ENCODE data around the gene GNAS. TPM values are rescaled to one million over a fixed set of nuclear protein-coding genes. Genes with fewer than 3 reads are reported as not detected.
A peak's percentile ranks its signal among the peaks of the same experiment; 100 is the strongest.

Gene GNAS
- polyA plus RNA-seq, 6 donors from 2014 or later: 133 to 298 (median 194) TPM

DNA sequence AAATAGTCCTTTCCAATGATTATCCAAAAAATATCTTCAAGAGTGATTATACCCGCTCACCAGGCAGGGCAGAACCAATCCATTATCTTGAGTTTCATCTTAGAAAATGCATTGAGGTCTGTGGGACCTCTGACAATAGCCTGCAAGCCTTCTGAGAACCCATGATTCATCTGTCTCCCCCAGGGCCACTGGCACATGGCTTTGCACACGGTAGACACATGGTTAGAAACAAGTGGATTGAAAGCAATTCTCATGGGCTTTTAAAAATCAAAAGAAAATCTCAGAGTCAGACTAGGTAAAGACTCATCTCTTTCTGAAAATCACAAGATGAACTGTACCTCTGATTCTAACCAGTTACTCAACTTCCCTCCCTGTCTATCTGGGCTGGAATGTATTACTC, 17.3 kb upstream of the GNAS start:
- H3K36me3 Mint-ChIP-seq: peaks cover 0 to 7% of the 10 kb centered on the region in 2 donors
- ATAC-seq (ENCODE audit: low read depth in 2 of 2): no peak
- peaks cover 0 to 5% (median 0%) of the 10 kb centered on the region in 7 donors for H3K9me3 Mint-ChIP-seq
- peaks cover 7 to 9% (median 7%) of the 10 kb centered on the region in 3 donors for H3K4me1 Mint-ChIP-seq
- H3K27ac Mint-ChIP-seq: peak overlapping the region in 1 of 6 donors; percentile 8
- DNase-seq: no peak
- no peak overlapping the region for H3K4me3 Mint-ChIP-seq
- peaks cover 8 to 65% (median 39%) of the 10 kb centered on the region in 3 donors for H3K27me3 Mint-ChIP-seq

DNA sequence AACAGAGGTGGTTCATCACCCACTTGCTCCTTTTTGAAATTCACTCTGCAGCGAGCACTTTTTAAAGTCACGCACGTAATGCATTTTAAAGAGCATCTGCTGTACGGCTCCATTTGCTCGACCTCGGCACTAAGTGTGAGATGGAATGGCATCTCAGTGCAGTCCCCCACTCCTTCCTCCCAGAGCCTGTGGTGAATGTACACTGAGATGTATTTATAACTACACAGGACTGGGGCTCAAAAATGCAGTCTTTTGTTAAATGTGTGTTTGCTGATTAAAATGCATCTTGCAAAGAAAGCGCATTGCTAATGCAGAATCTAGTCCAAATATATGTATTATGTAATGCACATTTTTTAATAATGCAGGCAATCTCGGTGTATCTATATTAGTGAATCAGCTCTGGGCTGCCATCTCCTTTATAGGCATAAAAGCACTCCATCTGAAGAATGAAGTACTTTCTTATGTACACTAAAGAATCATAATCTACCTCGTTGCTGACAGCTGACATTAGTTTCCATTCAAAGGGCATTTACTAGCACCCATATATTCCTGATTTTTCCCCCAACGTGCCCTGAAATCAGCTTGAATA, 15.8 kb upstream of the GNAS start:
- no peaks in the 10 kb centered on the region for H3K9me3 Mint-ChIP-seq
- H3K27me3 Mint-ChIP-seq: peaks cover 8 to 80% (median 54%) of the 10 kb centered on the region in 3 donors
- no peak overlapping the region for H3K4me3 Mint-ChIP-seq
- H3K27ac Mint-ChIP-seq: no peak overlapping the region
- DNase-seq: no peak
- H3K4me1 Mint-ChIP-seq: peaks cover 3 to 17% (median 13%) of the 10 kb centered on the region in 3 donors
- no peaks in the 10 kb centered on the region for H3K36me3 Mint-ChIP-seq
- ATAC-seq (ENCODE audit: low read depth in 2 of 2): no peak

DNA sequence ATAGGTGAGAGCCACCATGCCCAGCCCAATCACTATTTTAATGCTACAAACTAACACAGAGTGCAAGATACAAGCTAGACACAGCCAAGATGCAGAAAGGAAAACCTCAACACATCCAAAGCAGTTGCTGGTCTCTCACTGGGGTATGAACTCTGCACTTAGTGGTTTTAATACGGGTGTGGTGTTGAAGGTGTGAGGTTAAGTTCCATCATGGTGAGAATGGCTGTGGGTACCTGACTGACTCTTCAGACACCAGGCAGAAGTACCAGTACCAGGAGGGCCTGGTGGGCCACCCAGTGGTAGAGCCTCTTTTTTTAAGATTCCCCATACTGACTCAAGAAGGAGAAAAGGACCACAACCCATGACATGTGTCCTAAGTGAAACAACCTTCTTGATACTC, 14.8 kb upstream of the GNAS start:
- Mint-ChIP-seq H3K27ac (no peak overlapping the region), H3K27me3 (peaks cover 13 to 87% (median 59%) of the 10 kb centered on the region in 3 donors), H3K36me3 (no peaks in the 10 kb centered on the region), H3K9me3 (no peaks in the 10 kb centered on the region), H3K4me3 (no peak overlapping the region), H3K4me1 (peaks cover 3 to 17% (median 13%) of the 10 kb centered on the region in 3 donors)
- DNase-seq: no peak
- no peak for ATAC-seq (ENCODE audit: low read depth in 2 of 2)

DNA sequence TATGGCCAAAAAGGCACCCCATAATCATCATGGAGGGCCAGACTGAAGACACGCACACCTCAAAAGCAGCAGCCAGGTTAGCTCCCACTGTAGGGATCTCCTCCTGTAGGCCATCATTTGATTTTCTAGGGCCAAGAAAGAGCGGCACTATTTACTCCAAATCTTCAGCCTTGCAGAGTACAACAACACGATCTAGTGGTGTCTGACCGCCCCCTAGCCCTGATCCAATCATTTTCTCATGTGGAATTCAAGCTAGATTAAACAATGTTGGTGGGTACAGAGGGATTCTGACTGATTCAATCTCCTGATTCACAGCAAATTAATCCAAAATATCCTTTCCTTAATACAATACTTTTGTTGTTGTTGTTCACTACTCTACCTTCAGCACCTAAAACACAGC, 14.3 kb upstream of the GNAS start:
- no peak for DNase-seq
- Mint-ChIP-seq H3K27me3 (peaks cover 17 to 86% (median 62%) of the 10 kb centered on the region in 3 donors), H3K27ac (no peak overlapping the region), H3K4me1 (peaks cover 3 to 17% (median 13%) of the 10 kb centered on the region in 3 donors), H3K9me3 (no peaks in the 10 kb centered on the region), H3K36me3 (no peaks in the 10 kb centered on the region), H3K4me3 (no peak overlapping the region)
- no peak for ATAC-seq (ENCODE audit: low read depth in 2 of 2)

DNA sequence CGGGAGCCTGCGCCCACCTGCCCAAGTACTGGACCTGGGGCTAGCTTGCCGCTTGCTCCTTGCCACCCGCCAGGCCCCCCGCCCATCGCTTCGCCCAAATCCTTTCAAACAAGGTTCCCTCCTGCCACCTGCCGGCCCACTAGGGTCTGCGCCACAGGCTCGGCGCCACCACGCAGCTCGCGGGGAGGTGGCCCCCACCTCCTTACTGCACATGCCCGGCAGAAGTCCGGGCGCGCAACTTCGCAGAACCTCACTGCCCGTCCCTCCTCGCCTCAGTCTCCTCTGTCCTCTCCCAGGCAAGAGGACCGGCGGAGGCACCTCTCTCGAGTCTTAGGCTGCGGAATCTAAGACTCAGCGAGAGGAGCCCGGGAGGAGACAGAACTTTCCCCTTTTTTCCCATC, 13.0 kb upstream of the GNAS start:
- ATAC-seq (ENCODE audit: low read depth in 2 of 2) (peak; percentile 46 to 52), DNase-seq (no peak)
- H3K27ac Mint-ChIP-seq: no peak overlapping the region
- peaks cover 3 to 17% (median 13%) of the 10 kb centered on the region in 3 donors for H3K4me1 Mint-ChIP-seq
- H3K4me3 Mint-ChIP-seq: peak overlapping the region in 5 of 8 donors; percentile 20 to 63 (median 53)
- no peaks in the 10 kb centered on the region for H3K9me3 Mint-ChIP-seq
- peaks cover 21 to 85% (median 62%) of the 10 kb centered on the region in 3 donors for H3K27me3 Mint-ChIP-seq
- no peaks in the 10 kb centered on the region for H3K36me3 Mint-ChIP-seq

DNA sequence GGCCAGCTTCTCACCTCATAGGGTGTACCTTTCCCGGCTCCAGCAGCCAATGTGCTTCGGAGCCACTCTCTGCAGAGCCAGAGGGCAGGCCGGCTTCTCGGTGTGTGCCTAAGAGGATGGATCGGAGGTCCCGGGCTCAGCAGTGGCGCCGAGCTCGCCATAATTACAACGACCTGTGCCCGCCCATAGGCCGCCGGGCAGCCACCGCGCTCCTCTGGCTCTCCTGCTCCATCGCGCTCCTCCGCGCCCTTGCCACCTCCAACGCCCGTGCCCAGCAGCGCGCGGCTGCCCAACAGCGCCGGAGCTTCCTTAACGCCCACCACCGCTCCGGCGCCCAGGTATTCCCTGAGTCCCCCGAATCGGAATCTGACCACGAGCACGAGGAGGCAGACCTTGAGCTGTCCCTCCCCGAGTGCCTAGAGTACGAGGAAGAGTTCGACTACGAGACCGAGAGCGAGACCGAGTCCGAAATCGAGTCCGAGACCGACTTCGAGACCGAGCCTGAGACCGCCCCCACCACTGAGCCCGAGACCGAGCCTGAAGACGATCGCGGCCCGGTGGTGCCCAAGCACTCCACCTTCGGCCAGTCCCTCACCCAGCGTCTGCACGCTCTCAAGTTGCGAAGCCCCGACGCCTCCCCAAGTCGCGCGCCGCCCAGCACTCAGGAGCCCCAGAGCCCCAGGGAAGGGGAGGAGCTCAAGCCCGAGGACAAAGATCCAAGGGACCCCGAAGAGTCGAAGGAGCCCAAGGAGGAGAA, 12.3 kb upstream of the GNAS start:
- no peaks in the 10 kb centered on the region for H3K36me3 Mint-ChIP-seq
- ATAC-seq (ENCODE audit: low read depth in 2 of 2): no peak
- no peak for DNase-seq
- H3K4me1 Mint-ChIP-seq: peaks cover 3 to 17% (median 13%) of the 10 kb centered on the region in 3 donors
- H3K27ac Mint-ChIP-seq: peak overlapping the region in 1 of 6 donors; percentile 84
- H3K9me3 Mint-ChIP-seq: no peaks in the 10 kb centered on the region
- H3K4me3 Mint-ChIP-seq: peak overlapping the region in 3 of 8 donors; percentile 9 to 63 (median 57)
- H3K27me3 Mint-ChIP-seq: peaks cover 21 to 88% (median 64%) of the 10 kb centered on the region in 3 donors

DNA sequence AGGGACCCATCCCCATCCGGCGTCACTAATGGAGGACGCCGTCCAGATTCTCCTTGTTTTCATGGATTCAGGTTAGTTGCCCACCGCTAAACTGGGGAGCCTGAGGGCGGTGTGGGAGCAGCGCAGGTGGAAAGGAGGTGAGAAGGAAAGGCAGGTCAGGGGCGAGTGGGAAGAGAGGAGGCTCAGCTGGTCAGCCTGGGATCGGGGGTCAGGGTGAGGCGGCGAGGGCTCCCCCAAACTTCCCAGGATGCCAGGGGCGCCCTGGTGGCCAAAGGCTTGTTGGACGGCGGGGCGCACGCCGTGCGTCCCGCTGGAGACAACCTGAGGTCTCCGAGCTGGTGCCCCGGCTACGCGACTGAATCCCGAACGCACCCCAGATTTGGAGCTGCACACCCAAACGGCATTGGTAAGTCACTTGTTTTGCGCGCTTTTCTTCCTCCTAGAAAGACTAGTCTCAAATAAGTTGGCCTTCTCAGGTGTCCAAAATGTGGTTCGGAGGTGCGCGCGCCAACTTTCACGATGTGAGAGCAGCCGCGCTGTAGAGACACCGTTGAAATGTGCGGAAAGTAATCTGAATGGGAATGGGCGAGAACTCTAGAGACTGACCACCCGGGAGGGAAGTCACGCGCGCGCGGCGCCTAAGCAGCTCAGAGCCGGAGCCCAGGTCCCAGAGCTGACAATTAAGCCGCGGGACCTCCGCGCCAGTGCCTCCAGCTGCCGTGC, 11.5 kb upstream of the GNAS start:
- peaks cover 0 to under 1% (median 0%) of the 10 kb centered on the region in 7 donors for H3K9me3 Mint-ChIP-seq
- ATAC-seq (ENCODE audit: low read depth in 2 of 2) (no peak), DNase-seq (no peak)
- H3K4me1 Mint-ChIP-seq: peaks cover 3 to 17% (median 13%) of the 10 kb centered on the region in 3 donors
- H3K27ac Mint-ChIP-seq: peak overlapping the region in 1 of 6 donors; percentile 84
- peaks cover 24 to 88% (median 67%) of the 10 kb centered on the region in 3 donors for H3K27me3 Mint-ChIP-seq
- H3K36me3 Mint-ChIP-seq: no peaks in the 10 kb centered on the region
- H3K4me3 Mint-ChIP-seq: peak overlapping the region in 1 of 8 donors; percentile 42

DNA sequence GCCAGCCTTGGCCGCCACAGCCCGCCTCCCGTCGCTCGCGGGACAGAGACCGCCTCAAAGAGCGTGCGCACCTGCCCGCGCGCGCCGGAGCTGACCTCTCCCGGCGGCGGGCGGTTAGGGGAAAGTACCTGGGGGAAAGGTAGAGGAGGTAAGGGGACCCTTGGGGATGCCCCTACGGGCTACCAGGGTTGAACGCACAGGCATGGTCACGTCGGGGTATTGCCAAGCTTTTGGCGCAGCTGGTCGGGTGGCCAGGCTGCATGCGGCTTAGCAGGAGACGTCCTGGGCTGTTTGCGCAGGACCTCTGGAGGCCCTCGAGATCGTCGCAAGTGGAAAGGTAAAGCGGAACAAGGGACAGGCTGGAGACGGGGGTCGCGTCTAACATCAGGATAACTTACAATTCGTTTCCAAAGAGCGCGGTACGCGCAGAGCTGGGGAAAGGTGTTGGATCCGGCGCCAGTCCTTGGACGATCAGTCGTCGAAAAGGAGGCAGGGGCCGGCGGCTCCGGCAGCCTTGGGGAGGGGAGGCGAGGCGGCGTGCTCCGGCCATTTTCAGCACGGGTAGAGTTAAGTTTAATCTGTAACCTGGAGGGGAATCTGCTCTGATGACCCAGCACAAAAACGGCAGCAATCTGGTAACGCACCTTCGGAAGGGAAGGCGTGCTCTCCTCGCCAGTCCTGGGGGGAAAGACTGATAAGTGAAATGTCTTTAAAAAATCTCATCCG, 10.8 kb upstream of the GNAS start:
- H3K36me3 Mint-ChIP-seq: no peaks in the 10 kb centered on the region
- peaks cover 20 to 87% (median 64%) of the 10 kb centered on the region in 3 donors for H3K27me3 Mint-ChIP-seq
- H3K4me3 Mint-ChIP-seq: no peak overlapping the region
- no peak for DNase-seq
- H3K4me1 Mint-ChIP-seq: peaks cover 3 to 17% (median 13%) of the 10 kb centered on the region in 3 donors
- H3K9me3 Mint-ChIP-seq: peaks cover 0 to 2% (median 0%) of the 10 kb centered on the region in 7 donors
- ATAC-seq (ENCODE audit: low read depth in 2 of 2): no peak
- no peak overlapping the region for H3K27ac Mint-ChIP-seq

DNA sequence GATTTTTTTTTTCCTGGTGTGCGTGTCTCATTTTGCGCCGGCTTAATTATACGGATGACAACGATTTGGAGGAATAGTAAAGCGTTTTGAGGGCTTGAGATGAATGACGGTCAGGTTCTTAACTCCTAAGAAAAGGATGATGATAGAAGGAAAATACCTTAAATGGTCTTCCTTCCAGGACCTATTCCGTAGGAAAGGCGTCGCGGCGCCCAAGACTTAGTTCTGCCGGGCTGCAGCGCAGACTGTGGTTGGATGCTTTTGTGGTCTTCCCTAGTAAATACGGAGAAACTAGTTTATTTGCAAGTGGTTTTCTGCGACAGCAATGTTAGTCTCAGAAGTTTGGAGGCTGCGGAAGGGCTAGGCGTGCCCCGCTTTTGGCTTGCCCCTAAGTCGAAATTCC, 10.2 kb upstream of the GNAS start:
- Mint-ChIP-seq H3K27me3 (peaks cover 19 to 84% (median 61%) of the 10 kb centered on the region in 3 donors), H3K4me3 (no peak overlapping the region), H3K36me3 (no peaks in the 10 kb centered on the region), H3K4me1 (peaks cover 3 to 17% (median 16%) of the 10 kb centered on the region in 3 donors), H3K9me3 (peaks cover 0 to 2% (median 0%) of the 10 kb centered on the region in 7 donors), H3K27ac (peak overlapping the region in 1 of 6 donors; percentile 66)
- ATAC-seq (ENCODE audit: low read depth in 2 of 2) (no peak), DNase-seq (no peak)

DNA sequence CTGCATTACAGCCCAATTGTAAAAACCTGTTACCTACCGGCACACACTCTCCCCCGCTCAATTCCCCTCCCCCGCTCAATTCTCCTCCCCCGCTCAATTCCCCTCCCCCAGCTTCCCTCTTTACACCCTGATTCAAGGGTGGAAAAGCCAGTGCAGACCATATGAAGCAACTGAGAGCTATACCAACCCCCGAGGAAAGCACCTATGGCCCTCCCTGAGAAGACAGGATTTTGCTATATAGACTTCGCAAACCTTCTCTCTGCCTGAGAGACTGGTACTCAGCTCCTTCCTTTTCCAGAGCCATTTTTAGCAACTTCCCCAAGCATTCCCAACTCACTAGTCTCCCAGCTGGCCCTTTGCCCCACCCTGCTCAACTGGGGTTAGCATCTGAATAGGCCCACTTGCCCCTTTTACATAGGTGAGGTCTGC, 9.4 kb upstream of the GNAS start:
- Mint-ChIP-seq H3K27me3 (peaks cover 27 to 86% (median 61%) of the 10 kb centered on the region in 3 donors), H3K36me3 (no peaks in the 10 kb centered on the region), H3K4me3 (no peak overlapping the region), H3K4me1 (peaks cover 3 to 22% (median 21%) of the 10 kb centered on the region in 3 donors), H3K27ac (no peak overlapping the region), H3K9me3 (peaks cover 0 to 2% (median 0%) of the 10 kb centered on the region in 7 donors)
- ATAC-seq (ENCODE audit: low read depth in 2 of 2) (no peak), DNase-seq (no peak)

DNA sequence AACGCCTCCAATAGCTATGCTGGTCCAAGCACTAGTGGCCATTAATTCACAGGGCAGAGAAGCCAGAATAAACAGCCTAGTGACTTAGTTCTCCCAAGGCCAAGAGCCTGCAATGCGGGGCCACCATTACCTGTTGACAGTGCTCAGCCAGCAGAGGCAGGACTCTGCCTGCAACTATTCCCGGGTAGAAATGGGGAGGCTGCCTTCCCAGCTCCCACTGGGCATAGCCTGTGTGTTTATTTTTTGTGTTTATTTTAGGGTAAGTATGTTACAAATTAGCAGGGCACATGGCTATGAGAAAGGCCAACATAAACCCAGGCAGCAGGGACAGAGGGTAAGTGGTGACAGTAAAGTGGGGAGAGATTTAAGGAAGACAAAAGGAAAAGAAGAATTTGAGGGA, 6.8 kb upstream of the GNAS start:
- Mint-ChIP-seq H3K9me3 (peaks cover 0 to 4% (median 0%) of the 10 kb centered on the region in 7 donors), H3K27ac (peak overlapping the region in 1 of 6 donors; percentile 94), H3K4me1 (peaks cover 6 to 24% (median 11%) of the 10 kb centered on the region in 3 donors), H3K36me3 (no peaks in the 10 kb centered on the region), H3K4me3 (no peak overlapping the region), H3K27me3 (peaks cover 44 to 87% (median 62%) of the 10 kb centered on the region in 3 donors)
- DNase-seq (no peak), ATAC-seq (ENCODE audit: low read depth in 2 of 2) (no peak)

DNA sequence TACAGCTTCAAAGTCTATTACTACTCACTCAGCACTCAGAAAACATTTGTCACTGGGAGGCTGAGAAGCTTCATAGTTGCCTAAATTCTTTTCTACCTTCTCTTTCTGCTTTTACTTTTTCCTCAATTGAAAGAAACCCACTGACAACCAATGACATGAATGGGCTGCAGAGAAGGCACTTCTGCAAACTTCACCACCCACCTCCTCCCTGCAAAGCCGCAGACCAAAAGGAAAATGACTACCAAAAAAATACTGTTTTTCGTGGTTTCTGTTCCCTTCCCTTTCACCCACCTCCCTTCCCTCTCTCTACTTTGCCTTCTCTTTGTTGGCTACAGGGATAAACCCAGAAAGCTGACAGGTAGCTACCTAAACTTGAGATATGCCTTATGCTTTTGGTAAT, 5.1 kb upstream of the GNAS start:
- ATAC-seq (ENCODE audit: low read depth in 2 of 2) (no peak), DNase-seq (no peak)
- Mint-ChIP-seq H3K27ac (peak overlapping the region in 1 of 6 donors; percentile 77), H3K9me3 (peaks cover 0 to 6% (median 0%) of the 10 kb centered on the region in 7 donors), H3K36me3 (no peaks in the 10 kb centered on the region), H3K4me3 (no peak overlapping the region), H3K4me1 (peaks cover 13 to 34% (median 23%) of the 10 kb centered on the region in 3 donors), H3K27me3 (peaks cover 39 to 87% (median 63%) of the 10 kb centered on the region in 3 donors)

Measured in naive B cell (primary cell).